GM19043 (cell line): ENCODE data around the gene PAX5.

Source experiments
- ATAC-seq: cut with Tn5 transposase; IDR thresholded peaks from one replicate; pipeline ENCODE4 v1.9.1; 2021; ENCODE audit warnings: low read depth; ENCODE audit not compliant: unreplicated experiment

PAX5 gene

DNA sequence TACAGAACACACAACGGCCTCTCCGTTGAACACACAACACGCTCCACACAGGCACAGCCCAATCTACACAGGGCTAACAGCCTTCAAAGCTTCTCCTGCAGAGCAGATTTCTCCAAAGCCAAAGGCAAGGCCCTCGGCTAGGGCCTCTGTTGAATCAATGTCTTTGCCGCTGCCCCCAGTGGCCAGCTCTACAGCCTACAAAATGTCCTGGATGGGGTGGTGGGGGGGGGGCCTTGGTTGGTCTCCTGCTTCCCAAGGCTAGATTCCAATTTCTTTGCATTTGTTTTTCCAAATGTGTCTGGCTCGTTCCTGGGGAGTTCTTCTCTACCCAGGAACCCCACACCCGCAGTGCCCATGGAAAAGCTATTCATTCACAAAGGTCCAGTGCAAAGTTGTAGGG, 167.2 kb downstream of the PAX5 start:
- ATAC-seq = no peak

DNA sequence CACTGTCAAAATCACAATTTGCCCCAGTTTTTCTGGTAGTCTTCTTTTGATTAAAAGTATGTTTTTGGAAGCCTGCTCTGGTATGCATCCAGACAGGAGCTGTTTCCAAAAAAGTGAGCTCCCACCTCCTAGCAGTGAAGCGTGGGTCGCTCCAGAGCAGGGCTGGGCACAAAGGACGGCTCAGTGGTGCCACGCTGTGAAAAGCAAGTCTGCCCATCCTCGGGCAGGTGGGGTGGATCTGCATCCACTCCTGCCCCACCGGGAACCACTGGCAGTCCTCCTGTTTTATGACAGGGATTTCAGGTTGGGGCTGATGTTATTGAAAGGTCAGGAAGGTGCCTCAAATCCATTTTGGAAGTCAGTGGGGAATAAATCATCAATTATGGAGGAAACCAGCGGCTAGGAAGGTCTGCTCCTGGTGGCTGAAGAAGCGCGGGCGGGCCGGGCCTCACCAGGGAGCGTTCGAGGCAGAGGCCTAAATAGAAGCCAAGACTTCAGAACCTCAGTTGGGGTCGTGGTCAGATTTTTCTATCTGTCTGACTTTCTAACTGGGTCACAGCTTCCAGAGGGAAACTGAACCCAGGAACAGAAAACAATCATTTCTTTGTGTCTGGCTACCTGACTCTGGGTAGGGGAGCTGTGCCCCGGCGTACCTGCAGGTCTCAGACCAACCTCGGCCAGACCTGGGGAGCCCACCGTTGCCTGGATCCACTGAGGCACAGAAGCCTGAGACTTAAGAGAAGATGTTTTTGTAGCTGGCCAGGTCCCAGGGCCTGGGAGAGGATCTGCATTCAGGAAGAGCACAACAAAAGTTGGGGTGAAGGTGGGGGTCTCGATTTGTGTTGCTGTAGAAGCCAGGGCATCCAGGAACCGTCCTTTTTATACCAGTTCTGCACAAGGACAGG, 168.1 kb downstream of the PAX5 start:
- no peak for ATAC-seq

- no peak for ATAC-seq
Observed at GRCh38 chr9:36864491-36865410, 169.3 kb downstream of the PAX5 start.

DNA sequence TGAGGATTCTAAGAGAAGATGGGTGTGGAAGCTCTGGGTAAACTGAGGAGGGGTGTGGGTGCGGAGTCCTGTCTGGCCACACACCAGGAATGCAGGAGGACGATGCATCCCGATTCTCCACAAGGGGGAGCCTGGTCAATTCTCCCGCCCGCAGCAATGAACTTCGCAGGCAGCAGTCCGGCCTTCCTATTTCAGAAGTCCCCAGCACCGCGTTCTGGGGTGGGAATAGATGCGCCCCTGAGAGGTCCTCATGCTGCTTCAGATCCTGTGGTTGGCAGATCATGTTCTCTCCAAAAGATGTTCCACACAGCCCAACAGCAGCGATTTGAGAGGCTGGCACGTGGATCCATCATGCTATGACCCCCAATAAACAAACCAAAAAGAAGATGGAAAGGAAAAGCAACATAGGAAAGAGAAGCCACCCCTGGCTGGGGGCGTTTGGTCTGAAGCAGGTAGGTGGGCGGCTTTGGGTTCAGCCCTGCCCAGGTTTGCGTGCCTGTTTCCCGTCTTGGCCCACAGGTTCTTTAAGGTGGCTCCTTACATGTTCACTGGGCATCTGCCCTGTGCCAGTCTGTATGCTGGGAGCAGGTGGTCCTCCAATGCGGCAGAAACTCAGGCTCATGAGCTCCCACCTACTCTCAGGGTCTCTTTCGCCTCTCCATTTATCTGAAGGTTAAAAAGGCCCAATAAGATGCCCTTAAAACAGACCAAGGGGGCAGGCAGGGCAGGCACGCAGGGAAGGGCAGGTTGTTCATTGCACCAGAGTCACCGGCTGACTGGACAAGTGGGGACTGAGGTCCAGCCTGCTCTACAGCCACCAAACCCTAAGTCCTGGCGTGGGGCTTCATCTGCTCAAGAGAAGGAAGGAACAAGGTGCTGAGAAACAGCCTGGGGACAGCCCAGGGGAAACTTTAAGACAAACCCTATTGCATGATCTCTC, 171.6 kb downstream of the PAX5 start:
- no peak for ATAC-seq

- no peak for ATAC-seq
Observed at GRCh38 chr9:36861528-36862205, 172.4 kb downstream of the PAX5 start.

GRCh38 chr9:36858805-36859375, 175.2 kb downstream of the PAX5 start:
- no peak for ATAC-seq

- no peak for ATAC-seq
Observed at GRCh38 chr9:36855448-36856315, 178.4 kb downstream of the PAX5 start.

- no peak for ATAC-seq
Observed at GRCh38 chr9:36854751-36855150, 179.3 kb downstream of the PAX5 start.

- no peak for ATAC-seq
Observed at GRCh38 chr9:36854034-36854433, 180.0 kb downstream of the PAX5 start.

GRCh38 chr9:36853233-36853632, 180.8 kb downstream of the PAX5 start:
- no peak for ATAC-seq

GRCh38 chr9:36849943-36850342, 184.1 kb downstream of the PAX5 start:
- ATAC-seq = no peak

GRCh38 chr9:36848946-36849345, 185.1 kb downstream of the PAX5 start:
- ATAC-seq = no peak

DNA sequence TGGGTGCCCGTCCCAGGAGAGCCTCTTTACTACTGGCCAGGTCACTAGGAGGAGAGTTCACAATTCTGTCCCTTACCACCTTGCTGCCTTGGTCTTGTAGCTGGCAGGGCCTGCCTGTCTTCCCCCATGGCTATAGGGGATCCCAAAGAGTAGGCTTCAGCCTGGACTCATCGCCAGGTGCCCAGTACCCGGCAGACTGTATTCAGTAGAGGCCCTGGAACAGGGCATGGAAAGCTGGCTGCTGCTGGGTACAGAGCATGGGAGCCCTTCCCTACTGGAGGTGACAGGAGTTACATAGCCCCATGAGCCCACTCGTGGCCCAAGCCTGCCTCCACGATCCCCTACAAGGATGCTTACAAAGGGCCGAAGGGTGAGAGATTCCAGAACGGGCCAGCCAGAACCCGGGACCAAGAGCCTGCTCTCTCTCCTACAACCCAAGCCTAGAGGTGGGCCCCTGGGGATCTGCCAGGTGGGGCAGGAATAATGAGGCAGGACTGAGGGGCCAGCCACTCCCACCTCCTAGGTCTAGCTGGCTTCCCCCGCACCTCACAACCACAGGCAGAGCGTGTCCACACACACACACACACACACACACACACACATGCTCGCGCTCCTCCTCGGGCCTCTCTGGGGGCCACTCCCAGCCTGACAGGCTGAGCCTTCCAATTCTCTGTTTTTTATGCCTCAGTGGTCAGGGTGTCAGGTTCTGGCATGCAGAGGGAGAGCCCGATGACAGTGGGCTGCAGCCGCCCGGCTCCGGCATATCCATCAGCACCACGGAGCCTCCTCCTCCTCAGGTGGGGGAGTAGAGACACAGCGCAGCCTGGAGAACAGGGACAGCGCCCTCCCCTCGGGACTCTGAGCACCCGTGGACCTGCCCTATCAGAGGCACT, 186.0 kb downstream of the PAX5 start:
- ATAC-seq = no peak

- no peak for ATAC-seq
Observed at GRCh38 chr9:36846621-36847020, 187.4 kb downstream of the PAX5 start.

DNA sequence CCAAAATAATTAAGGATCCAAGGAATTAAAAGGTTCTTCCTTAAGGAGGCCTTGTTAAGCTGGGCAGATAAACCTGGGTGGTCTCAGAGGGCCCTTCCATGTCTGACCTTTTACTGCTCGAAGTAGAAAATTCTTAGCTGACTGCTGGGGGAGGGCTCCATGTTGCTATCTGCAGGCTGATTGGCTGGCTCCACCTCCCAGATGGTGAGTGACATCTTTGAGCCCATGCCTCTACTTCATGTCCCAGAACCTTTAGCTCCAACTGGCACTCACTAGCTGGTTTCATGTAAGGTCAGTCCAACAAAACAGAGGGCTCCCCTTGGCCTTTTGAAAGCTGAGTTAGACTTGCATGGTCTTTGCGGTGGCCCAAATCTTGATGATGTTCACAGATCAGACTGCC, 188.2 kb downstream of the PAX5 start:
- no peak for ATAC-seq

DNA sequence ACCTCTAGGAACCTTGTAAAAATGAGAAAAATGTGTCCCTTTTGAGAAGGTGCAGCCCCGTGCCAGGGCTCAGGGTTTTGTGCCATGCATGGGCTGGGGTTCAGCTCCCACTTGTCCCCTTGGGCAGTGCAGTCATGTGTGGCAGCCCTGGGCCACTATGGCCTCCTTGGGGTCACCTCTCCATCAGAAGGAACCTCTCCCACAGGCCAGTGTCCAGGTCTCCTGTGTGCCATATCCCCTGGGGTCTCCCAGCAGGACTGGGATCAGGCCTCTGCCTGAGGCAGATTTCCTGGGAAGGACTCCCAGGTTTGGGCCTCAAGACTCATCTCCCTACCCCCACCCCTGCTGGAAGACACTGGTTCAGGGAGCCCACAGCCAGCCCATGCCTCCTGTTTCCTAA, 189.1 kb downstream of the PAX5 start:
- ATAC-seq = no peak

GRCh38 chr9:36843964-36844363, 190.1 kb downstream of the PAX5 start:
- ATAC-seq = no peak
